HG03354 (cell line): ENCODE data around the gene KAT5.
"Not testable (repeated sequence)": the region's sequence is repeated elsewhere in the genome, so short reads cannot be mapped to it uniquely, and the experiment has no call there.

Experiments used
- ATAC-seq: cut with Tn5 transposase; IDR thresholded peaks from one replicate; pipeline ENCODE4 v1.9.1; 2021; ENCODE audit warnings: mild to moderate bottlenecking; ENCODE audit not compliant: unreplicated experiment, poor library complexity, severe bottlenecking

KAT5 gene

GRCh38 chr11:65711785-65712632, at the start of gene KAT5:
Gene KAT5 (plus strand): TSS chr11:65712252. CDS start chr11:65712268, 16 bp downstream.
- ATAC-seq = peak; percentile 82

- ATAC-seq = peak; percentile 78
Measured at GRCh38 chr11:65662799-65663638, 49.0 kb upstream of the KAT5 start, which contains the start of gene RELA. Gene RELA (minus strand): TSS chr11:65662916. CDS start chr11:65662832, 84 bp downstream.

- peak; percentile 24 for ATAC-seq
Measured at GRCh38 chr11:65663639-65664200, 48.3 kb upstream of the KAT5 start.

GRCh38 chr11:65672180-65672860, 39.7 kb upstream of the KAT5 start:
- no peak for ATAC-seq

GRCh38 chr11:65672982-65673381, 39.1 kb upstream of the KAT5 start:
- no peak for ATAC-seq

- ATAC-seq = no peak
Measured at GRCh38 chr11:65680192-65680743, 31.8 kb upstream of the KAT5 start.

GRCh38 chr11:65683480-65683879, 28.6 kb upstream of the KAT5 start:
- ATAC-seq = not testable (repeated sequence)

GRCh38 chr11:65685981-65686380, 26.1 kb upstream of the KAT5 start:
- no peak for ATAC-seq

GRCh38 chr11:65691847-65692246, 20.2 kb upstream of the KAT5 start:
- not testable (repeated sequence) for ATAC-seq

- no peak for ATAC-seq
Measured at GRCh38 chr11:65692367-65692766, 19.7 kb upstream of the KAT5 start.

- no peak for ATAC-seq
Measured at GRCh38 chr11:65695459-65696241, 16.4 kb upstream of the KAT5 start.

GRCh38 chr11:65696802-65697552, 15.1 kb upstream of the KAT5 start:
- no peak for ATAC-seq

- ATAC-seq = no peak
Measured at GRCh38 chr11:65698205-65698604, 13.8 kb upstream of the KAT5 start.

GRCh38 chr11:65699306-65699705, 12.7 kb upstream of the KAT5 start:
- no peak for ATAC-seq

GRCh38 chr11:65700399-65700798, 11.7 kb upstream of the KAT5 start:
- ATAC-seq = no peak

GRCh38 chr11:65701686-65702085, 10.4 kb upstream of the KAT5 start:
- ATAC-seq = no peak

GRCh38 chr11:65703846-65704245, 8.2 kb upstream of the KAT5 start:
- ATAC-seq = no peak

- ATAC-seq = not testable (repeated sequence)
Measured at GRCh38 chr11:65706303-65706763, 5.7 kb upstream of the KAT5 start.
